Activated CD4-positive, alpha-beta T cell treated with anti-CD3 and anti-CD28 coated beads for 4 hours (primary cell): ENCODE results near the gene SLC9A8.

Experiments
- DNase-seq, 2 donors: peaks; one replicate each; pipeline ENCODE4 v3.0.0-alpha.2; 2020

Gene SLC9A8

DNA sequence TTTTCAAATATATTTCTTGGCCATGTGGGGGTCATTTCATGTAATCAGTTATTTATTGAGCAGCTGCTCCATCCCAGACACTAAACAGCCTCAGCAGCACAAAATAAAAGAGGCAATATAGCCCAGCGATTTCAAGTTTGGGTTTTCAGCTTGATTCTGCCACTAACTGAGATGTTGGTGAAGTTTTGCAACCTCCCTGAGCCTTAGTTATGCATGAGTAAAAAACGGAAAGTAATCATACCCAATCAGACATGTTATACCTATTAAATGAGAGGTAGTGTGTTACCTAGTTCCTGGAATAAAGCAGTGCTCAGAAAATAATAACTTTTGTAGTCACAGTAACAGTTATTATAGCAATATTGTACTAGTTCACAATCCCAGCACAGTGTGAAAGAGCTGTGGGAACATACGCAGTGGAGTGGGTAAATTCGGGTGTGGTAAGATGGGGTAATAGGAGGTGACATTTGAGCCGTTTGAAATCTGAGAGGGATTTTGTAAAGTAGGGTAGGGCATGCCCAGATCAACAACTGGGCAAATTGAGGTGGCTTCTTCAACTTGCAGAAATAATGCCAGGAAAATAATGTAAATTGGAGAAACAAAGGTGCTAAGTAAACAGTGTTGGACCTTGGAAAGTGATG, 1.5 kb downstream of the SLC9A8 start:
- DNase-seq = no peak

- no peak for DNase-seq
Measured at GRCh38 chr20:49818816-49819215, 6.2 kb downstream of the SLC9A8 start.

DNA sequence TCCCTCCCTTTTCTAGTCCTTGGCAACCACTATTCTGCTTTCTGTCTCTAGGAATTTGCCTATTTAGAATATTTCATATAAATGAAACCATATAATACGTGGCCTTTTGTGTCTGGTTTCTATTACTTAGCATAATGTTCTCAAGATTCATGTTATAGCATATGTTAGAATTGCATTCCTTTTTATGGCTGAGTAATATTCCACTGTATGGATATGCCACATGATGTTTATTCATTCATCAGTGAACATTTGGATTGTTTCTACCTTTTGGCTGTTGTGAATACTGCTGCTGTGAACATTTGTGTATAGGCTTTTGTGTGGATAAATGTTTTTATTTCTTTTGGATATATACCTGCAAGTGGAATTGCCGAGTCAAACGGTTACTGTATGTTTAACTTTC, 7.1 kb downstream of the SLC9A8 start:
- DNase-seq = no peak

DNA sequence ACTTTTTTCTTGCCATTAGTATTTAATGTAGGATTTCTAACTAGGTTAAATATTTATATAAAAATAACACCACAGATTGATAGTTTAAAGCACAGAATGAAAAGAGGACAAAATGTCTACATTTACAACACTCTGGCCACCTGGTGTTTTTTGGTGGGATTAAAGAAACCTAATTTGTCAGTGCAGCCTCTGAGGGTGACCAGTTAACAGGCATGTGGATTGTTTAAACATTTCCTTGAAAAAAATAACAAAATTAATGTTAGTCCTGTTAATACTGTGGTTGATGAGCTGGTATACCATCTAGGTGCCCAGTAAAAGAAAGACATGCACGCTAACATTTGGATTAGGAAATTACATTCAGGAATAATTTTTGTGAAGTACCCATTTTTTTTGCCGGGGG, 8.8 kb downstream of the SLC9A8 start:
- no peak for DNase-seq

DNA sequence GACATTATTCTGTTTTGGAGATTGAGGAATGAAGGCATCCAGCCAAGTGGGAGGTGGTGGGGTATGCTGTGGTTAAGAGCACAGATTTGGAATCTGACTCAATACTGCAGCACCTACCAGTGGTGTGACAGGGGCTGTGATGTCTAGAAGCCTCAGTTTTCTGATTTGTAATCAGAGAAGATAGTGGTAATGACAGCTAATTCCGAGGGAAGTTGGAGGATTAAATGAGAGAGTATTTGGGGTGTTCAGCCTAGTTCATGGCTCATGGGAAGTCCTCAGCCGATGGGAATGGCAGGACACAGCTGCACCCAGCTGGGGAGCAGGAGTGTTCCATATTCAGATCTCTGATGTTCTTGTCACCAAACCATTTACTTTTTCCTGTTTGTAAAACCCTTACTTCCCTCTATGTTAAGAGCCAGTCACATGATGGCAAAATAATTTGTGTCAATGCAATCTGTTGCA, 9.3 kb downstream of the SLC9A8 start:
- DNase-seq = no peak

- DNase-seq = peak in 1 of 2 donors; percentile 17
Measured at GRCh38 chr20:49823152-49823847, 10.7 kb downstream of the SLC9A8 start.

- no peak for DNase-seq
Measured at GRCh38 chr20:49824206-49824605, 11.6 kb downstream of the SLC9A8 start.

DNA sequence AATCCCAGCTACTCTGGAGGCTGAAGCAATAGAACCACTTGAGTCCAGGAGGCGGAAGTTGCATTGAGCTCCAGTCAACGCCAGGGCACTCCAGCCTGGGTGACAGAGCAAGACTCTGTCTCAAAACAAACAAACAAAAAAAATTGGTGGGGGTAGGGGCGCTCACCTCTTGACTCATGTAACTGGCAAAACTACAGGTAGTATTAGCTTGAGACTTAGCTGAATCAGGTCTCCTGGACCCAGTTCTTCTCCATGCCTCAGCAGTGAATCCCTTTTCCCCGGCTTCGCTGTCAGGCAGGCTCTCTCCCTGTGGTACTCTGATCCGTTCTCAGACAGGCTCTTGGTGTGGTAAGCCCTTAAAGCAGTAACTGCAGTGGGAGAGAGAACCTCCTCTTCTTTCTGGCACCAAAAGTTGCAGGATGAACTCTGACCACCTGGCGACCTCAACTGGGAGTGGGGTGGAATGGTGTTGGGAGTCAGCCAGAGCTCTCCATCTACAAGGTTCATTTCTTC, 12.9 kb downstream of the SLC9A8 start:
- no peak for DNase-seq

GRCh38 chr20:49831022-49831769, 18.6 kb downstream of the SLC9A8 start:
- no peak for DNase-seq

GRCh38 chr20:49831770-49832631, 19.4 kb downstream of the SLC9A8 start:
- DNase-seq = no peak

DNA sequence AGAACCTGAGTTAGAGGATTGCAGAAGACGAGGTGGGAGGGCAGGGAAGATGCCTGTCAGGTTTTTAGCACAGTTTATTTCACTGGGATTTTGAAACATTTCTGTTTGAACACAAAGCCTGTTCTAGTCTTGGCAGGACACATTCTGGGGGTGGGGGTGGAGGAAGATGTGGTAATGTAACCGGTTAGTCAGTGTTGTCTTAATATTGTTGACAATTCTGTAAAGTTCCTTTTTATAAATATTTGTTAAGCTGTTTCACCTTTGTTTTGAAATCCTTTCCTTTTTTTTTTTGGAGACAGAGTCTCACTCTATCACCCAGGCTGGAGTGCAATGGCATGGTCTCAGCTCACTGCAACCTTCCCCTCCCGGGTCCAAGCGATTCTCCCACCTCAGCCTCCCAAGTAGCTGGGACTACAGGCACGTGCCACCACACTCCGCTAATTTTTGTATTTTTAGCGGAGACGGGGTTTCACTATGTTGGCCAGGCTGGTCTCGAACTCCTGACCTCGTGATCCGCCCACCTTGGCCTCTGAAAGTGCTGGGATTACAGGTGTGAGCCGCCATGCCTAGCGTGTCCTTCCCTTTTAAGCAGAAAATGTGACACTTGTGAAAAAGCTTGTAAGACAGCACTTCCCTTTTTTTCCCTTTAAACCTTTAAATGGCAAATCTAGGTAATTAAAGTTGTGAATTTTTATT, 20.2 kb downstream of the SLC9A8 start:
- no peak for DNase-seq

GRCh38 chr20:49833483-49833882, 20.9 kb downstream of the SLC9A8 start:
- no peak for DNase-seq

DNA sequence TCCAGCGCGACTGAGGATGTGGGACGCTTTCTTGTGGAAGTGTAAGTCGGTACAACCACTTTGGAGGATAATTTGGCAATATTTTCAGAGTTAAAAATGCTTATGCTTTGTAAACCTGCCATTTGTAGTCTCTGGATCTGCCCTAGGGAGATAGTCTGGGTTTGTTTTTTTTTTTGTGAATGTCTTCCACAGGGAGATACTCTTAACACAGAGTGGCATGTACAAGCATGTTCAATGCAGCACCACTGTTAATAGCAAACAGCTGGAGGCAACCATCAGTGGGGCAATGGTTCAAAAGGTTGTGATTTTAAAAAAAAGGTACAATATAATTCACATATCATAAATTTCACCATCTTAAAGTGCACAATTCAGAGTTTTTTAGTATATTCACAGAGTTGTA, 22.4 kb downstream of the SLC9A8 start:
- no peak for DNase-seq

DNA sequence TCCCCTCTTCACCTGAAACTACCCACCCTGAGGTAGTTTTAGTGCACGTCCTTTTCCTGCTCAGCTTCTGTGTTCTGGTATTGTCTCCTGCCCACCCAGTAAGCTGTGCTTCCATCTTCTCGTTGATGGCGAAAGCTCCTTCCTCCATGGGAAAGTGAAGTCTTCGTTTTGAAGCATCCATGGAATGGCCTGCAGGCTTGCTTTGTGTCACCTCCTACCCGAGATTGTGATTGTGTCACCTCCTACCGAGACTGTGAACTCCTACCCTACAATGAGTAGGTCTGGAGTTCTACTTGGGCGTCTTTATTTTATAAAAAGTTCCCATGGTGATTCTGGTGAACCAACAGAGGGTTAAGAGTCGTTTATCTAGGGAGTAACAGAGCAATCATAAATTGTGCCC, 25.9 kb downstream of the SLC9A8 start:
- no peak for DNase-seq

DNA sequence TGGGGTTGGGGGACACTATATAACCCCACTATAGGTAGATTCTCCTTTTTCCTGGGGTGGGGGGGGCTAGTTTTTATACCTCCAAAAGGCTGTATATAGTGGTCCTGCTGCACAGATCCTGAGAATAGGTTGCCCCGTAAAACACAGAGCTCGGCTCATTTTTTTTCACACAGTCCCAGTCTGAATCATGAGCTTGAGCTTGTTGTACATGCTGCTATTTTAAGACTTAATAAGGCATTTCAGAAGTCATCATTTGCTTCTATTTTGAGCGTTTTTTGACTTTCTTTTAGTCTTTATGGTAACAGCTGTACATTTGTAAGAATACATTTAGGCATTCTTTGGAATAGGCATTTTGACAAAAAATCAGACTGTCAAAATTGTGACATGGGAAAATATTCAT, 30.5 kb downstream of the SLC9A8 start:
- DNase-seq = no peak

DNA sequence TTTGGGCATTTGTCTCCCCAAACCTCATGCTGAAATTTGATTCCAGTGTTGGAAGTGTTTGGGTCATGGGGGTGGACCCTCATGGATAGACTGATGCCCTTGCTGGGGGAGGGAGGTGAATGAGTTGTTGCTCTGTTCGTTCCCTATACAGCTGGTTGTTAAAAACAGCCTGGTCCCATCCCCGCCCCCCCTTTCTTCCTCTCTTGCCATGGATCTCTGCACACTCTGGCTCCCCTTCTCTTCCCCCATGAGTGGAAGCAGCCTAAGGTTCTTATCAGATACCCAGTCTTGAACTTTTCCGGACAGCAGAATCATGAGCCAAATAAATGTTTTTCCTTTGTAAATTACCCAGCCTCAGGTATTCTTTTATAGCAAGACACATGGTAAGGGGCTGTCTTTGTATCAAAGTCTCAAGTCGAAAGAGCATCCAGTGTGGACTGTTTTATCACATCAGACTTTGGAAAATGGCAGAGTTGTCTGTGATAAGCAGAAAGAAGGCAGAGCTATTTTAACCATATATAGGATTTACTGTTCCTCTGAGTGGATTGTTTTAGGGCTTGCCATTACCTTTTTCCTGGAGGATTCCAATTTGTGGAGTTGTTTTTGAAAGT, 31.2 kb downstream of the SLC9A8 start:
- no peak for DNase-seq

GRCh38 chr20:49845060-49845459, 32.4 kb downstream of the SLC9A8 start:
- DNase-seq = no peak

DNA sequence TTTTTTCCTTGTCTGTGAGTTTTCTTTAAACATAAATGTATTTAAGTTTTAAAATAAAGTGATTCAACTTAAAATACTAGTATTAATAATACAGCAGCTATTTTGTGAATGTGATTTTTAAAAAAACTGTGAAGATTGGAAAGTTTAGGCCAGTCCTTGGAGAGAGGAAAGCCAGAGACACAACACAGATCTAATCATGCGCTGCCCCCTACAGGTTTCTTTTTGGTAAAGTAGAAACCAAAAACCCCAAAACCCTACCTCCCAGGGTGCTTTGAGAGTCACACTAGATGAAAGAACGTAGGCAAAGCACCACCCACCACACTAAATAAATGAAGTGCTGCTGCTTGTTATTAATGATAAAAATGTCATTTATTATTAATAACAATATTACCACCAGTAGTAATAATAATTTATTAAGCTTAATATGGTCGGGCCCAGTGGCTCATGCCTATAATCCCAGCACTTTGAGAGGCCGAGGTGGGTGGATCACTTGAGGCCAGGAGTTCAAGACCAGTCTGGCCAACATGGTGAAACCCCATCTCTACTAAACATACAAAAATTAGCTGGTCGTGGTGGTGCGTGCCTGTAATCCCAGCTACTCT, 33.7 kb downstream of the SLC9A8 start:
- DNase-seq = peak; percentile 53 to 67

- DNase-seq = no peak
Measured at GRCh38 chr20:49850463-49851230, 38.0 kb downstream of the SLC9A8 start.

DNA sequence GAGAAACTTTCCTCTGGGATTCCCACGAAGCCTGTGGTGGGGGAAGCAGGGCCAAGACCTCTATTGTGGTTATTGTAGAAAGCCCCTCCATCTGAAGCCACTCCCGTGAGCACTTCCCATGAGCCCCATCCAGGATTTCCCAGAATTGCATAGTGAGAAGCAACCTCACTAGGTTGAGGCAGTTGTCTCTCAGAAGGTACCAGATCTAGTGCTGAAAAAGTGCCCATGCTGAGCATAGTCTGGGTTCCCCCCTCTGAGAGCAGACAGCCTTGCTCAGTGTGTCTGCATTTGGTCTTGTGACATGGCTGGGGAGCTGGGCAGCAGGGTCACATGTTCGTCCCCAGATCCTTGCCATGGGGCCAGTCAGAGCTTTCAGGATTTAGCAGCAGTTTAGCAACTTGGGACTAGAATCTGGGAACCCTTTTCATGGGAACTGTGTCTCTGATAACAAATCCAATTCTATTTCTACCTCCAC, 38.6 kb downstream of the SLC9A8 start:
- no peak for DNase-seq
